Spleen (tissue), 11 donors: ENCODE results near the gene SDHAF4. TPM values are rescaled to one million over a fixed set of nuclear protein-coding genes. Genes with fewer than 3 reads are reported as not detected.
"Not testable (repeated sequence)": the region's sequence is repeated elsewhere in the genome, so short reads cannot be mapped to it uniquely, and the experiment has no call there.

Experiments used
- DNase-seq: peaks from one replicate; pipeline ENCODE4 v3.0.0-alpha.2; 2020
- H3K27ac ChIP-seq, 8 donors: fragments of 200-600 bp; sonication (generic) in 7 of 8; 1 replicate in 4 of 8; 2 replicates in 4 of 8; pipeline versions ENCODE4 v1.5.0 to v1.8.0; 2016 to 2021; ENCODE audit warnings: inconsistent platforms in 4 of 8, mild to moderate bottlenecking in 4 of 8, moderate library complexity in 1 of 8
- H3K27me3 ChIP-seq, 7 donors: fragments of 200-600 bp; sonication (generic) in 6 of 7; replicated peaks in 1 of 7; 1 replicate in 4 of 7; 2 replicates in 3 of 7; pipeline versions ENCODE4 v1.5.0 to v1.8.0; 2016 to 2021; ENCODE audit warnings: inconsistent platforms in 3 of 7, mild to moderate bottlenecking in 1 of 7
- H3K36me3 ChIP-seq, 6 donors: fragments of 200-600 bp; sonication (generic) in 5 of 6; 1 replicate in 4 of 6; 2 replicates in 2 of 6; pipeline versions ENCODE4 v1.5.0 to v1.8.0; 2016 to 2021; ENCODE audit warnings: inconsistent platforms in 2 of 6
- H3K4me1 ChIP-seq, 6 donors: fragments of 200-600 bp; sonication (generic) in 5 of 6; 1 replicate in 3 of 6; 2 replicates in 3 of 6; pipeline versions ENCODE4 v1.5.0 to v1.8.0; 2016 to 2021; ENCODE audit warnings: inconsistent platforms in 3 of 6
- H3K4me3 ChIP-seq, 8 donors: fragments of 200-600 bp; sonication (generic) in 7 of 8; 1 replicate in 4 of 8; 2 replicates in 4 of 8; pipeline versions ENCODE4 v1.5.0 to v1.8.0; 2016 to 2021; ENCODE audit warnings: inconsistent platforms in 4 of 8, mild to moderate bottlenecking in 4 of 8, moderate library complexity in 2 of 8
- H3K9me3 ChIP-seq, 8 donors: fragments of 200-600 bp; sonication (generic) in 7 of 8; 1 replicate in 4 of 8; 2 replicates in 4 of 8; pipeline versions ENCODE4 v1.5.0 to v1.8.0; 2016 to 2021; ENCODE audit warnings: inconsistent platforms in 4 of 8
- CTCF ChIP-seq, 11 experiments: fragments of 200-600 bp in 7 of 11; fragments of 450-650 bp in 4 of 11; sonication (generic) in 4 of 11; IDR thresholded peaks in 8 of 11; conservative IDR thresholded peaks in 3 of 11; 1 replicate in 7 of 11; 2 replicates in 4 of 11; pipeline versions ENCODE4 v1.4.0 to v1.8.0; 2016 to 2021; ENCODE audit warnings: antibody characterized with exemption in 11 of 11, inconsistent platforms in 4 of 11, mild to moderate bottlenecking in 1 of 11
- POLR2A ChIP-seq, 3 donors: fragments of 450-650 bp; IDR thresholded peaks; one replicate each; pipeline ENCODE4 v1.5.1; 2017; ENCODE audit warnings: antibody characterized with exemption in 3 of 3, mild to moderate bottlenecking in 1 of 3
- POLR2AphosphoS5 ChIP-seq, 3 donors: sonication (generic); formaldehyde crosslinking; IDR thresholded peaks; one replicate each; pipeline ENCODE4 v1.5.1; 2017; ENCODE audit warnings: antibody characterized with exemption in 3 of 3
- WGBS, 5 donors: extraction: QIAGEN DNeasy Blood & Tissue Kit in 3 of 5; methylation state at CpG; one replicate each; pipeline versions ENCODE4 v1.1.5 to v1.1.7; 2013 to 2018; 5-methylcytosine and 5-hydroxymethylcytosine counted together
- intact Hi-C: fragments of 100-400 bp; cut with DNase I; formaldehyde crosslinking; loops from one replicate; pipeline ENCODE4 v1.15.0; 2023; ENCODE audit warnings: low total_unique reads
- polyA plus RNA-seq, 3 donors: library from polyadenylated mRNA; stranded (reverse); fragments of 200-250 nt; gene quantifications; one replicate each; pipeline ENCODE4 v1.2.1, GENCODE V29; 2013
- total RNA-seq, 7 donors: library from RNA; depleted of rRNA in 3 of 7; stranded (reverse); fragments of >200 nt in 3 of 7; fragmentation: NEBNext Ultra II Directional in 4 of 7; extraction: Animal tissue kit (Norgen Biotek cat#: 25700) in 4 of 7; gene quantifications; one replicate each; pipeline versions ENCODE4 v1.1.0 to v1.2.1, GENCODE V29; 2016 to 2021
- donor health status: healthy with polysubstance abuse.
- donor health status: DM: no; HTN: no; CAD: no; lungs with moderate emphysema.
- donor health status: DM: no; HTN: no; CAD: no.
- donor health status: Bipolar disorder and iron deficiency.
- donor health status: healthy.
- donor health status: DM: no; HTN: no; CAD: no.
- donor health status: DM: yes; HTN: yes; CAD: no.

Gene SDHAF4
- total and polyA plus RNA-seq, 10 donors = 2.7 to 12.8 (median 8.0) TPM

- DNase-seq = no peak
- intact Hi-C loops = no loop called here
- WGBS, 5 donors = 64 to 87% (median 72%) methylated on average over 3 of the region's 3 CpGs
- Histone ChIP-seq H3K27me3 (no peaks in the 10 kb centered on the region), H3K4me3 (no peak overlapping the region), H3K27ac (no peak overlapping the region), H3K4me1 (no peaks in the 10 kb centered on the region), H3K36me3 (no peaks in the 10 kb centered on the region), H3K9me3 (peaks cover 0 to 18% (median 3%) of the 10 kb centered on the region in 8 donors)
- TF ChIP-seq POLR2A (IDR thresholded peaks at IDR 0.05) (no peak), CTCF (IDR thresholded peaks at IDR 0.05 in 8 of 11, conservative IDR thresholded peaks at IDR 0.05 in 3 of 11) (no peak), POLR2AphosphoS5 (IDR thresholded peaks at IDR 0.05) (no peak)
Observed at GRCh38 chr6:70601014-70601413, 34.3 kb downstream of the SDHAF4 start.

GRCh38 chr6:70604254-70604653 lies 37.5 kb downstream of the SDHAF4 start:
- Histone ChIP-seq H3K27me3 (no peaks in the 10 kb centered on the region), H3K27ac (no peak overlapping the region), H3K4me1 (no peaks in the 10 kb centered on the region), H3K36me3 (no peaks in the 10 kb centered on the region), H3K9me3 (peaks cover 0 to 20% (median 4%) of the 10 kb centered on the region in 8 donors), H3K4me3 (no peak overlapping the region)
- intact Hi-C loops = no loop called here
- 78 to 92% (median 91%) methylated on average over 4 to 6 of the region's 6 CpGs for WGBS, 5 donors
- no peak for DNase-seq
- TF ChIP-seq POLR2AphosphoS5 (IDR thresholded peaks at IDR 0.05) = no peak
- no peak for TF ChIP-seq POLR2A (IDR thresholded peaks at IDR 0.05)

GRCh38 chr6:70607371-70607770 lies 40.6 kb downstream of the SDHAF4 start:
- H3K27ac ChIP-seq, H3K4me3 ChIP-seq, H3K27me3 ChIP-seq, DNase-seq, intact Hi-C loops, H3K4me1 ChIP-seq, H3K36me3 ChIP-seq: not testable (repeated sequence)
- 62 to 85% (median 74%) methylated on average over 2 of the region's 2 CpGs for WGBS, 5 donors
- peaks cover 0 to 20% (median 4%) of the 10 kb centered on the region in 8 donors for H3K9me3 ChIP-seq

- H3K27ac ChIP-seq, intact Hi-C loops: not testable (repeated sequence)
Observed at GRCh38 chr6:70609181-70609580, 42.5 kb downstream of the SDHAF4 start.

GRCh38 chr6:70616728-70617260 lies 50.1 kb downstream of the SDHAF4 start:
- DNase-seq = no peak
- Histone ChIP-seq H3K9me3 (no peaks in the 10 kb centered on the region), H3K4me1 (no peaks in the 10 kb centered on the region), H3K36me3 (no peaks in the 10 kb centered on the region), H3K27ac (no peak overlapping the region), H3K4me3 (no peak overlapping the region), H3K27me3 (peaks cover 0 to 8% (median 0%) of the 10 kb centered on the region in 7 donors)
- TF ChIP-seq CTCF (IDR thresholded peaks at IDR 0.05 in 8 of 11, conservative IDR thresholded peaks at IDR 0.05 in 3 of 11) (no peak), POLR2AphosphoS5 (IDR thresholded peaks at IDR 0.05) (no peak), POLR2A (IDR thresholded peaks at IDR 0.05) (no peak)
- WGBS, 5 donors = 64 to 77% (median 69%) methylated on average over 3 of the region's 3 CpGs
- intact Hi-C loops = no loop called here

More at GRCh38 chr6:70609181-70609580, 42.5 kb downstream of the SDHAF4 start:
- not testable (repeated sequence) for H3K4me1 ChIP-seq, H3K27me3 ChIP-seq, H3K36me3 ChIP-seq, DNase-seq, H3K4me3 ChIP-seq
- H3K9me3 ChIP-seq = peaks cover 0 to 13% (median 2%) of the 10 kb centered on the region in 8 donors
- WGBS, 5 donors = 89 to 96% (median 93%) methylated on average over 13 of the region's 13 CpGs

- H3K27me3 ChIP-seq = no peaks in the 10 kb centered on the region
- WGBS, 5 donors = 89 to 98% (median 98%) methylated on average over 1 of the region's 1 CpG
- no peaks in the 10 kb centered on the region for H3K36me3 ChIP-seq
- no peak overlapping the region for H3K27ac ChIP-seq
- no peak for TF ChIP-seq POLR2A (IDR thresholded peaks at IDR 0.05)
- no peak for TF ChIP-seq POLR2AphosphoS5 (IDR thresholded peaks at IDR 0.05)
- no peak for TF ChIP-seq CTCF (IDR thresholded peaks at IDR 0.05 in 8 of 11, conservative IDR thresholded peaks at IDR 0.05 in 3 of 11)
- DNase-seq = no peak
- no peak overlapping the region for H3K4me3 ChIP-seq
- no peaks in the 10 kb centered on the region for H3K4me1 ChIP-seq
- no peaks in the 10 kb centered on the region for H3K9me3 ChIP-seq
- intact Hi-C loops = no loop called here
Observed at GRCh38 chr6:70620746-70621145, 54.0 kb downstream of the SDHAF4 start.
